ENCODE measurements around the gene DOCK9.
A peak's percentile ranks its signal among the peaks of the same experiment; 100 is the strongest.

The DOCK9 gene

DNA sequence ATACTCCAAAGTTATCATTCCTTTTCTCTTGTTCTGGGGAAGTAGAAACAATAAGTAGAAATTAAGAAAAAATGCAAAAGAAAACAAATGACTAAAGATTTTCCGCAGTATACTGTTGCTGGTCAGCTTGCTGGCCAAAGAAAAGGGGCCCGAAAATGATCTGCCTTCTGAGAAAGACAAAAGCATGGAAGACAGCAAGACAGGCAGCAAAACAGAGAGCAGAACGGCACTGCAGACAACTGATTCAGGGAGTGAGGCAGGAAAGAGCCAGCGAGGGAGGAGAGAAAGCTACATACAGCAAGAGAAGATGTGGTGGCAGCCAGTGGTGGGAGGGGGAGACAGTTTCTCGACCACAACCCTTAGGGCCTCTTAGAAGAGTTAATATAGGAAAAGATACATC, 5.3 kb upstream of the DOCK9 start:
- Histone ChIP-seq H3K4me1 (ENCODE audit: control insufficient read depth, insufficient read depth, low read length) (peaks cover 13% of the 10 kb centered on the region), H3K9ac (ENCODE audit: low read length) (no peak overlapping the region), H3K4me3 (ENCODE audit: low read length) (no peak overlapping the region), H3K36me3 (ENCODE audit: control insufficient read depth, insufficient read depth, low read length) (no peaks in the 10 kb centered on the region), H3K27me3 (ENCODE audit: control insufficient read depth, insufficient read depth, low read length) (no peaks in the 10 kb centered on the region), H3K27ac (ENCODE audit: low read depth, low read length) (no peak overlapping the region)

DNA sequence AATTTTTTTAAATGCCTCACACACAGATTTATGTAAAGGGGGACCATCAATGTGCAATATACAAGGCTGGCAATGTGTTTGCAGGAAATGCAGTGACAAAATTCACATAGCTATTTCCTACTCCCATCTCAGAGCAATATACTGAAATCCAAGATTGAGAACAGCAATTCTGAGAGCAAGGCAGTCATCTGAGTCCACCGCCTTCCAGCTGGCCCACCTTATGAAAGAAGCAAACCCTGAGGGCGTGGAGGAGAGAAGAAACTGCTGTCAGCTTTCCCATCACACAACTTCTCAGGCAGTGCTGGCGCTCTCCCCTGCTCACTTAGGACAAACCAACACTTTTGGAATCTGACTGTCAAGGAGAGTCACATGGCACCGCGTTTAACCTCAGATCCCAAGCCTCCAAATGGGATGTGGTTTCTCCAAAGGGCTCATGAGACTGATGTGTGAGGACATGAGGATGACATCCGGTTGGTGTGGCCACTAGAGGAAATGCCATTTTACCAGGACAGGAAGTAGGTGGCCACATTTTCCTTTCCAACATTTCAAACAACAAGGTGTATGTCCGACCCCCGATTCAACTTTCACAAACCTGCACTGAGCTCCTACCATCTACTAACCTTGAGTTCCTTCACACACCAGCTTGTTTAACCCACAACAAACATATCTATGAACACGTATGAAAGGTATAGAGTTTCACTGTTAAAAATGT, 3.7 kb upstream of the DOCK9 start:
- H3K36me3 ChIP-seq (ENCODE audit: control insufficient read depth, insufficient read depth, low read length): no peaks in the 10 kb centered on the region
- no peak overlapping the region for H3K4me3 ChIP-seq (ENCODE audit: low read length)
- H3K4me1 ChIP-seq (ENCODE audit: control insufficient read depth, insufficient read depth, low read length): peaks cover 26% of the 10 kb centered on the region
- H3K27me3 ChIP-seq (ENCODE audit: control insufficient read depth, insufficient read depth, low read length): no peaks in the 10 kb centered on the region
- no peak overlapping the region for H3K27ac ChIP-seq (ENCODE audit: low read depth, low read length)
- no peak overlapping the region for H3K9ac ChIP-seq (ENCODE audit: low read length)

GRCh38 chr13:98979012-98979660, 1.3 kb upstream of the DOCK9 start:
- no peak overlapping the region for H3K4me3 ChIP-seq (ENCODE audit: low read length)
- H3K9ac ChIP-seq (ENCODE audit: low read length): no peak overlapping the region
- H3K36me3 ChIP-seq (ENCODE audit: control insufficient read depth, insufficient read depth, low read length): no peaks in the 10 kb centered on the region
- H3K27ac ChIP-seq (ENCODE audit: low read depth, low read length): no peak overlapping the region
- H3K27me3 ChIP-seq (ENCODE audit: control insufficient read depth, insufficient read depth, low read length): no peaks in the 10 kb centered on the region
- peaks cover 26% of the 10 kb centered on the region for H3K4me1 ChIP-seq (ENCODE audit: control insufficient read depth, insufficient read depth, low read length)

DNA sequence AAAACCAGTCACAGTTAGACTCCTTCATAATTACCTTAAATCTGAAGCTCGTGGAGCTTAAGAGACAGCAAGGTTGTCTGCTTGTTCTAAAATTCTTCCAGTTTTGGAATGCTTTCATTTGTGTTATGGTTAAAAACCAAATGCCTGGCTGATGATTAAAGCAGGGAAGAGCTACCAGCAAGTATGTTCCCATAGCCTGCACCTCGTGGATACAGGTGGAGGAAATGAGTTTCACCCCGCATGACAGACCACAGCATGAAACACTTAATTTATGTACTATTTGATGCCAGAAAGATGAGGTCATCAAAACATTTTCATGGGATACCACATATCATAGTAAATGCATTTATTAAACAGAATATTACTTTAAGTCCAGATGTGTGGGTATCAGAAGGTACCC, 416 bp upstream of the DOCK9 start:
- Histone ChIP-seq H3K27me3 (ENCODE audit: control insufficient read depth, insufficient read depth, low read length) (no peaks in the 10 kb centered on the region), H3K4me1 (ENCODE audit: control insufficient read depth, insufficient read depth, low read length) (peaks cover 26% of the 10 kb centered on the region), H3K36me3 (ENCODE audit: control insufficient read depth, insufficient read depth, low read length) (no peaks in the 10 kb centered on the region), H3K27ac (ENCODE audit: low read depth, low read length) (peak overlapping the region; percentile 27), H3K9ac (ENCODE audit: low read length) (no peak overlapping the region), H3K4me3 (ENCODE audit: low read length) (peak overlapping the region; percentile 71)

GRCh38 chr13:98976941-98977340, 923 bp downstream of the DOCK9 start:
- Histone ChIP-seq H3K9ac (ENCODE audit: low read length) (no peak overlapping the region), H3K4me1 (ENCODE audit: control insufficient read depth, insufficient read depth, low read length) (peaks cover 37% of the 10 kb centered on the region), H3K27me3 (ENCODE audit: control insufficient read depth, insufficient read depth, low read length) (no peaks in the 10 kb centered on the region), H3K27ac (ENCODE audit: low read depth, low read length) (peak overlapping the region; percentile 11), H3K4me3 (ENCODE audit: low read length) (no peak overlapping the region), H3K36me3 (ENCODE audit: control insufficient read depth, insufficient read depth, low read length) (no peaks in the 10 kb centered on the region)

DNA sequence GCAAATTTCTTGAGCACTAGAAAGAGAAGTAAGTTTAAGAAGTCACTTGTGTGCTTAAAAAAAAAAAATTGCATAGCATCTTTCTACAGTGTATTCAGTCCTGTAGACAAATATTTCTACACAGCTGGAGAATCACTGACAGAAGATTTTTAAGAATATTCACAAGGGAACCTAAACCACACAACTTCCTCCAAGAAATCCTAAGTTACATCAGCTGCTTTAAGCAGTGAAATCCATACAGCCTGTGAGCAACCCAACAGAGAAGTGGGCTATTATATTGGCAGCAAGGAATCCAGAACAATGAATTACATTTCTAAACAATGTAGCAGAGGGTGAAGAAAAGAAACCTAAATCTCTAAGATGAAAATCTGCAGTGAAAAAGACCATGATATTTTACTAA, 1.5 kb downstream of the DOCK9 start:
- Histone ChIP-seq H3K4me3 (ENCODE audit: low read length) (no peak overlapping the region), H3K27me3 (ENCODE audit: control insufficient read depth, insufficient read depth, low read length) (no peaks in the 10 kb centered on the region), H3K36me3 (ENCODE audit: control insufficient read depth, insufficient read depth, low read length) (no peaks in the 10 kb centered on the region), H3K27ac (ENCODE audit: low read depth, low read length) (no peak overlapping the region), H3K4me1 (ENCODE audit: control insufficient read depth, insufficient read depth, low read length) (peaks cover 37% of the 10 kb centered on the region), H3K9ac (ENCODE audit: low read length) (no peak overlapping the region)

- Histone ChIP-seq H3K4me3 (ENCODE audit: low read length) (no peak overlapping the region), H3K27me3 (ENCODE audit: control insufficient read depth, insufficient read depth, low read length) (no peaks in the 10 kb centered on the region), H3K27ac (ENCODE audit: low read depth, low read length) (no peak overlapping the region), H3K36me3 (ENCODE audit: control insufficient read depth, insufficient read depth, low read length) (no peaks in the 10 kb centered on the region), H3K9ac (ENCODE audit: low read length) (no peak overlapping the region), H3K4me1 (ENCODE audit: control insufficient read depth, insufficient read depth, low read length) (peaks cover 37% of the 10 kb centered on the region)
These were observed 2.0 kb downstream of the DOCK9 start for GRCh38 chr13:98975822-98976261.

DNA sequence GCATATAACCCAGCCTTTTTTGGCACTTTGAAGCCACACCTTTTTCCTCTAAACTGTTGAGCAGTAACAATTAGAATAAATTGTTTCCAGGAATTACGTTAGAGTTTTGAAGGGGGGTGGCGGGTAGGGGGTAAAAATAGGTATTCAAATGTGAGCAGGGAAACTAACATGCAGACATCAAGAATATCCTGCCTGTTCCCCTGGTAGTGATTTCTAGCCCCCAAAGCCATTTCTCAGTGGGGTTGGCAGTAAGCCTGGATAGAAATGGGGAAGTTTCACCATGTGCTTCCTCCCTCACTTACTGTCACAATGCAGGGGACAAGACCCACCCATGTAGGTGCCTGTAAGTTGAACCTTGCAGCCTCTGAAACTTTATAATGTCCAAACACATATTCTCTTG, 3.8 kb downstream of the DOCK9 start:
- Histone ChIP-seq H3K27me3 (ENCODE audit: control insufficient read depth, insufficient read depth, low read length) (no peaks in the 10 kb centered on the region), H3K9ac (ENCODE audit: low read length) (no peak overlapping the region), H3K36me3 (ENCODE audit: control insufficient read depth, insufficient read depth, low read length) (no peaks in the 10 kb centered on the region), H3K4me3 (ENCODE audit: low read length) (no peak overlapping the region), H3K27ac (ENCODE audit: low read depth, low read length) (no peak overlapping the region), H3K4me1 (ENCODE audit: control insufficient read depth, insufficient read depth, low read length) (peaks cover 28% of the 10 kb centered on the region)

DNA sequence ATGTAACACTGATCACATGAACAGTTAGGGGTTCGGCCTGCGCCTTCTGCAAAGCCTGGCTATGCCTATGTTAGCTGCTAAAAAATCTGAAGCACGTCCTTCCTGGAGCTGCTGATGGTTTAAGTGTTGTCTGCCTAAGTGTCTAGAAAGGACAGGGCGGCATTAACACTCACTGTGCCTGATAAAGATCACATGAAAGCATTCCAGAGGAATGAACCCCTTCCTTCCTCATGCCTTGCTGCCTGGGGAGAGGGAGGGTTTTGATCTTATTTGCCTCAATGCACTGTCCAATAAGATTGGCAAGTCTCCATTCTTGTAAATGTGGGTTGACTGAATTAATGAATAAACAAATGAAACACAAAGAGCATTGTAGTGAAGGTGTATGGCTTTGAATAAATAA, 5.2 kb downstream of the DOCK9 start:
- Histone ChIP-seq H3K9ac (ENCODE audit: low read length) (no peak overlapping the region), H3K36me3 (ENCODE audit: control insufficient read depth, insufficient read depth, low read length) (no peaks in the 10 kb centered on the region), H3K27ac (ENCODE audit: low read depth, low read length) (peak overlapping the region; percentile 16), H3K4me1 (ENCODE audit: control insufficient read depth, insufficient read depth, low read length) (peaks cover 19% of the 10 kb centered on the region), H3K27me3 (ENCODE audit: control insufficient read depth, insufficient read depth, low read length) (no peaks in the 10 kb centered on the region), H3K4me3 (ENCODE audit: low read length) (no peak overlapping the region)

GRCh38 chr13:98972059-98972458, 5.8 kb downstream of the DOCK9 start:
- Histone ChIP-seq H3K4me1 (ENCODE audit: control insufficient read depth, insufficient read depth, low read length) (peaks cover 19% of the 10 kb centered on the region), H3K36me3 (ENCODE audit: control insufficient read depth, insufficient read depth, low read length) (no peaks in the 10 kb centered on the region), H3K9ac (ENCODE audit: low read length) (no peak overlapping the region), H3K27me3 (ENCODE audit: control insufficient read depth, insufficient read depth, low read length) (no peaks in the 10 kb centered on the region), H3K27ac (ENCODE audit: low read depth, low read length) (no peak overlapping the region), H3K4me3 (ENCODE audit: low read length) (no peak overlapping the region)

- H3K9ac ChIP-seq (ENCODE audit: low read length): no peak overlapping the region
- peaks cover 18% of the 10 kb centered on the region for H3K4me1 ChIP-seq (ENCODE audit: control insufficient read depth, insufficient read depth, low read length)
- no peaks in the 10 kb centered on the region for H3K36me3 ChIP-seq (ENCODE audit: control insufficient read depth, insufficient read depth, low read length)
- no peak overlapping the region for H3K4me3 ChIP-seq (ENCODE audit: low read length)
- H3K27ac ChIP-seq (ENCODE audit: low read depth, low read length): no peak overlapping the region
- no peaks in the 10 kb centered on the region for H3K27me3 ChIP-seq (ENCODE audit: control insufficient read depth, insufficient read depth, low read length)
These were observed 7.5 kb downstream of the DOCK9 start for GRCh38 chr13:98970330-98970729.

DNA sequence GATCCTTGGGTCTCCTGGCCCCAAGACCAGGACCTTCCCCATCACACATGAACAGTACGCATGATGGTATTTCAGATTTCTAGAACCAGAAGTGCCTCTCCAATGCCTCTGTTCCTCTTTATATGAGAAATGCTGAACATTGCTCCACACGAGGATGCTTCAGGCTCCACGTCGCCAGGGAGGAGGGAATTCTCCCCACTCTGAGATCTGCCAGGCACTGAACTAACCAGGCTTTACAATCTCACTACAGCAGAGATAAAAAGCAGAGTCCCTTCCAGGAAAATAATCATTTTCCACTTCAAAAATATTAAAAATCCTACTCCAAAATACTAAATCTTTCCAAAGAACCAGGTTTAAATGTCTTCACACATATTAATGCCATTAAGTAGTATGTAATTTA, 10.4 kb downstream of the DOCK9 start:
- peaks cover 11% of the 10 kb centered on the region for H3K4me1 ChIP-seq (ENCODE audit: control insufficient read depth, insufficient read depth, low read length)
- H3K36me3 ChIP-seq (ENCODE audit: control insufficient read depth, insufficient read depth, low read length): no peaks in the 10 kb centered on the region
- no peak overlapping the region for H3K4me3 ChIP-seq (ENCODE audit: low read length)
- H3K27ac ChIP-seq (ENCODE audit: low read depth, low read length): no peak overlapping the region
- no peak overlapping the region for H3K9ac ChIP-seq (ENCODE audit: low read length)
- no peaks in the 10 kb centered on the region for H3K27me3 ChIP-seq (ENCODE audit: control insufficient read depth, insufficient read depth, low read length)

- H3K36me3 ChIP-seq (ENCODE audit: control insufficient read depth, insufficient read depth, low read length): no peaks in the 10 kb centered on the region
- H3K4me1 ChIP-seq (ENCODE audit: control insufficient read depth, insufficient read depth, low read length): peaks cover 7% of the 10 kb centered on the region
- H3K9ac ChIP-seq (ENCODE audit: low read length): no peak overlapping the region
- H3K27ac ChIP-seq (ENCODE audit: low read depth, low read length): no peak overlapping the region
- no peaks in the 10 kb centered on the region for H3K27me3 ChIP-seq (ENCODE audit: control insufficient read depth, insufficient read depth, low read length)
- H3K4me3 ChIP-seq (ENCODE audit: low read length): no peak overlapping the region
These were observed 11.8 kb downstream of the DOCK9 start for GRCh38 chr13:98966019-98966418.

Data from rectal smooth muscle tissue (tissue), 1 donor.